Adrenal gland (tissue), 5 donors: ENCODE measurements around the gene PDE6D.

ENCODE experiments used
- POLR2A ChIP-seq, 2 donors: fragments of 450-650 bp; IDR thresholded peaks; one replicate each; pipeline ENCODE4 v1.6.1; 2017; ENCODE audit warnings: antibody characterized with exemption in 2 of 2, mild to moderate bottlenecking in 2 of 2, moderate library complexity in 1 of 2
- TF ChIP-seq, protein P1 (sequence below), 6 experiments: fragments of 450-650 bp in 4 of 6; fragments of 200-600 bp in 2 of 6; sonication (generic) in 1 of 6; IDR thresholded peaks; 1 replicate in 5 of 6; 2 replicates in 1 of 6; pipeline versions ENCODE4 v1.5.1 to v1.8.0; 2016 to 2021; ENCODE audit warnings: antibody characterized with exemption in 6 of 6, mild to moderate bottlenecking in 2 of 6, moderate library complexity in 1 of 6
- donor health status: DM: no; HTN: no; CAD: no.

- TF ChIP-seq, protein P1, sequence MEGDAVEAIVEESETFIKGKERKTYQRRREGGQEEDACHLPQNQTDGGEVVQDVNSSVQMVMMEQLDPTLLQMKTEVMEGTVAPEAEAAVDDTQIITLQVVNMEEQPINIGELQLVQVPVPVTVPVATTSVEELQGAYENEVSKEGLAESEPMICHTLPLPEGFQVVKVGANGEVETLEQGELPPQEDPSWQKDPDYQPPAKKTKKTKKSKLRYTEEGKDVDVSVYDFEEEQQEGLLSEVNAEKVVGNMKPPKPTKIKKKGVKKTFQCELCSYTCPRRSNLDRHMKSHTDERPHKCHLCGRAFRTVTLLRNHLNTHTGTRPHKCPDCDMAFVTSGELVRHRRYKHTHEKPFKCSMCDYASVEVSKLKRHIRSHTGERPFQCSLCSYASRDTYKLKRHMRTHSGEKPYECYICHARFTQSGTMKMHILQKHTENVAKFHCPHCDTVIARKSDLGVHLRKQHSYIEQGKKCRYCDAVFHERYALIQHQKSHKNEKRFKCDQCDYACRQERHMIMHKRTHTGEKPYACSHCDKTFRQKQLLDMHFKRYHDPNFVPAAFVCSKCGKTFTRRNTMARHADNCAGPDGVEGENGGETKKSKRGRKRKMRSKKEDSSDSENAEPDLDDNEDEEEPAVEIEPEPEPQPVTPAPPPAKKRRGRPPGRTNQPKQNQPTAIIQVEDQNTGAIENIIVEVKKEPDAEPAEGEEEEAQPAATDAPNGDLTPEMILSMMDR (IDR thresholded peaks at IDR 0.05) = no peak
- TF ChIP-seq POLR2A (IDR thresholded peaks at IDR 0.05) = no peak
These were observed 35.6 kb downstream of the PDE6D start for GRCh38 chr2:231745303-231746038.
